Naive B cell (primary cell): ENCODE measurements around the gene EGF. TPM values are rescaled to one million over a fixed set of nuclear protein-coding genes. Genes with fewer than 3 reads are reported as not detected.

Experiments
- ATAC-seq, 2 donors: fragments of 150-1000 bp; cut with Tn5 transposase; 2 replicates each; pipeline ENCODE4 v1.10.0; 2021; ENCODE audit warnings: low read depth in 2 of 2, mild to moderate bottlenecking in 2 of 2, moderate library complexity in 2 of 2
- DNase-seq: peaks from one replicate; pipeline ENCODE4 v3.0.0; 2022
- H3K27ac Mint-ChIP-seq, 6 donors: one replicate each; pipeline ENCODE4 v1.8.0; 2020 to 2022; ENCODE audit warnings: mild to moderate bottlenecking in 6 of 6, mixed read lengths in 6 of 6, moderate library complexity in 5 of 6, inconsistent platforms in 2 of 6
- H3K27me3 Mint-ChIP-seq, 3 donors: one replicate each; pipeline ENCODE4 v1.8.0; 2021 to 2022; ENCODE audit warnings: mixed read lengths in 3 of 3, mild to moderate bottlenecking in 1 of 3
- H3K36me3 Mint-ChIP-seq, 2 donors: one replicate each; pipeline ENCODE4 v1.8.0; 2020 to 2022; ENCODE audit warnings: mixed read lengths in 2 of 2, inconsistent platforms in 1 of 2, mild to moderate bottlenecking in 1 of 2
- H3K4me1 Mint-ChIP-seq, 3 donors: one replicate each; pipeline ENCODE4 v1.8.0; 2020 to 2022; ENCODE audit warnings: mixed read lengths in 3 of 3, inconsistent platforms in 1 of 3, mild to moderate bottlenecking in 1 of 3, moderate library complexity in 1 of 3
- H3K4me3 Mint-ChIP-seq, 8 donors: one replicate each; pipeline ENCODE4 v1.8.0; 2020 to 2022; ENCODE audit warnings: mild to moderate bottlenecking in 8 of 8, mixed read lengths in 8 of 8, moderate library complexity in 8 of 8, inconsistent platforms in 2 of 8
- H3K9me3 Mint-ChIP-seq, 7 donors: one replicate each; pipeline ENCODE4 v1.8.0; 2020 to 2022; ENCODE audit warnings: mixed read lengths in 7 of 7, mild to moderate bottlenecking in 5 of 7, inconsistent platforms in 2 of 7, moderate library complexity in 1 of 7
- polyA plus RNA-seq, 6 donors: library from polyadenylated mRNA; unstranded; fragments of 300-500 nt; fragmentation: Illumina TruSeq; gene quantifications; one replicate each; pipeline ENCODE4 v1.2.3, GENCODE V29; 2021; ENCODE audit warnings: low read depth in 6 of 6

The EGF gene
- polyA plus RNA-seq, 6 donors from 2014 or later: 0.36 to 0.94 (median 0.44) TPM; not detected in 3

GRCh38 chr4:109952612-109953011 lies 39.9 kb downstream of the EGF start:
- H3K4me3 Mint-ChIP-seq: no peak overlapping the region
- H3K9me3 Mint-ChIP-seq: no peaks in the 10 kb centered on the region
- no peaks in the 10 kb centered on the region for H3K36me3 Mint-ChIP-seq
- peaks cover 0 to 10% (median 0%) of the 10 kb centered on the region in 3 donors for H3K27me3 Mint-ChIP-seq
- no peak for ATAC-seq
- no peaks in the 10 kb centered on the region for H3K4me1 Mint-ChIP-seq
- no peak overlapping the region for H3K27ac Mint-ChIP-seq
- no peak for DNase-seq

GRCh38 chr4:109953556-109953955 lies 40.9 kb downstream of the EGF start:
- Mint-ChIP-seq H3K27ac (no peak overlapping the region), H3K36me3 (no peaks in the 10 kb centered on the region), H3K4me1 (no peaks in the 10 kb centered on the region), H3K4me3 (no peak overlapping the region), H3K9me3 (no peaks in the 10 kb centered on the region), H3K27me3 (peaks cover 0 to 10% (median 0%) of the 10 kb centered on the region in 3 donors)
- no peak for ATAC-seq
- DNase-seq: no peak

GRCh38 chr4:109955146-109955545 lies 42.5 kb downstream of the EGF start:
- no peak overlapping the region for H3K4me3 Mint-ChIP-seq
- H3K4me1 Mint-ChIP-seq: no peaks in the 10 kb centered on the region
- ATAC-seq: no peak
- no peak for DNase-seq
- no peaks in the 10 kb centered on the region for H3K36me3 Mint-ChIP-seq
- H3K9me3 Mint-ChIP-seq: no peaks in the 10 kb centered on the region
- no peak overlapping the region for H3K27ac Mint-ChIP-seq
- peaks cover 0 to 10% (median 6%) of the 10 kb centered on the region in 3 donors for H3K27me3 Mint-ChIP-seq

- Mint-ChIP-seq H3K27me3 (peaks cover 3 to 13% (median 6%) of the 10 kb centered on the region in 3 donors), H3K36me3 (no peaks in the 10 kb centered on the region), H3K27ac (peak overlapping the region in 1 of 6 donors; percentile 25), H3K4me1 (no peaks in the 10 kb centered on the region), H3K4me3 (no peak overlapping the region), H3K9me3 (no peaks in the 10 kb centered on the region)
- ATAC-seq (no peak), DNase-seq (no peak)
Measured at GRCh38 chr4:109957227-109957626, 44.5 kb downstream of the EGF start.

- ATAC-seq (no peak), DNase-seq (no peak)
- no peak overlapping the region for H3K4me3 Mint-ChIP-seq
- peaks cover 6 to 16% (median 8%) of the 10 kb centered on the region in 3 donors for H3K27me3 Mint-ChIP-seq
- H3K9me3 Mint-ChIP-seq: no peaks in the 10 kb centered on the region
- H3K4me1 Mint-ChIP-seq: no peaks in the 10 kb centered on the region
- H3K36me3 Mint-ChIP-seq: no peaks in the 10 kb centered on the region
- H3K27ac Mint-ChIP-seq: no peak overlapping the region
Measured at GRCh38 chr4:109959195-109959594, 46.5 kb downstream of the EGF start.

- Mint-ChIP-seq H3K27ac (no peak overlapping the region), H3K4me1 (no peaks in the 10 kb centered on the region), H3K27me3 (peaks cover 12 to 16% (median 13%) of the 10 kb centered on the region in 3 donors), H3K36me3 (no peaks in the 10 kb centered on the region), H3K4me3 (no peak overlapping the region), H3K9me3 (no peaks in the 10 kb centered on the region)
- ATAC-seq (no peak), DNase-seq (no peak)
Measured at GRCh38 chr4:109962401-109962800, 49.7 kb downstream of the EGF start.

GRCh38 chr4:109966891-109967481 lies 54.3 kb downstream of the EGF start:
- H3K4me3 Mint-ChIP-seq: no peak overlapping the region

GRCh38 chr4:109967798-109968520 lies 55.3 kb downstream of the EGF start:
- DNase-seq: peak; percentile 12
- no peak overlapping the region for H3K4me3 Mint-ChIP-seq
- H3K27me3 Mint-ChIP-seq: peaks cover 0 to 8% (median 5%) of the 10 kb centered on the region in 3 donors
- H3K9me3 Mint-ChIP-seq: no peaks in the 10 kb centered on the region
- peaks cover 12 to 14% (median 13%) of the 10 kb centered on the region in 3 donors for H3K4me1 Mint-ChIP-seq
- no peak overlapping the region for H3K27ac Mint-ChIP-seq
- no peaks in the 10 kb centered on the region for H3K36me3 Mint-ChIP-seq
- ATAC-seq: peak; percentile 65 to 68

More at GRCh38 chr4:109966891-109967481, 54.3 kb downstream of the EGF start:
- Mint-ChIP-seq H3K27ac (no peak overlapping the region), H3K9me3 (no peaks in the 10 kb centered on the region), H3K4me1 (peaks cover 12 to 14% (median 13%) of the 10 kb centered on the region in 3 donors), H3K27me3 (peaks cover 6 to 11% (median 9%) of the 10 kb centered on the region in 3 donors), H3K36me3 (no peaks in the 10 kb centered on the region)
- ATAC-seq (no peak), DNase-seq (no peak)

GRCh38 chr4:109969087-109969486 lies 56.4 kb downstream of the EGF start:
- Mint-ChIP-seq H3K36me3 (no peaks in the 10 kb centered on the region), H3K27ac (peak overlapping the region in 1 of 6 donors; percentile 35), H3K4me3 (no peak overlapping the region), H3K4me1 (peaks cover 12 to 14% (median 13%) of the 10 kb centered on the region in 3 donors), H3K9me3 (no peaks in the 10 kb centered on the region), H3K27me3 (peaks cover 0 to 16% (median 5%) of the 10 kb centered on the region in 3 donors)
- ATAC-seq: no peak
- DNase-seq: no peak

GRCh38 chr4:109969919-109970318 lies 57.2 kb downstream of the EGF start:
- peaks cover 0 to 16% (median 0%) of the 10 kb centered on the region in 3 donors for H3K27me3 Mint-ChIP-seq
- peaks cover 12 to 14% (median 13%) of the 10 kb centered on the region in 3 donors for H3K4me1 Mint-ChIP-seq
- no peaks in the 10 kb centered on the region for H3K9me3 Mint-ChIP-seq
- no peaks in the 10 kb centered on the region for H3K36me3 Mint-ChIP-seq
- peak overlapping the region in 1 of 8 donors; percentile 57 for H3K4me3 Mint-ChIP-seq
- no peak overlapping the region for H3K27ac Mint-ChIP-seq
- DNase-seq (no peak), ATAC-seq (peak in 1 of 2 donors; percentile 45)

- Mint-ChIP-seq H3K27me3 (peaks cover 0 to 10% (median 0%) of the 10 kb centered on the region in 3 donors), H3K27ac (peak overlapping the region in 2 of 6 donors; percentile 2 to 13), H3K9me3 (no peaks in the 10 kb centered on the region), H3K36me3 (no peaks in the 10 kb centered on the region), H3K4me3 (no peak overlapping the region), H3K4me1 (peaks cover 11 to 14% (median 13%) of the 10 kb centered on the region in 3 donors)
- no peak for DNase-seq
- ATAC-seq: no peak
Measured at GRCh38 chr4:109972786-109973528, 60.3 kb downstream of the EGF start.

- H3K4me1 Mint-ChIP-seq: peaks cover 8 to 14% (median 13%) of the 10 kb centered on the region in 3 donors
- no peak for DNase-seq
- no peak overlapping the region for H3K4me3 Mint-ChIP-seq
- no peaks in the 10 kb centered on the region for H3K36me3 Mint-ChIP-seq
- H3K27me3 Mint-ChIP-seq: peaks cover 0 to 10% (median 0%) of the 10 kb centered on the region in 3 donors
- no peaks in the 10 kb centered on the region for H3K9me3 Mint-ChIP-seq
- no peak overlapping the region for H3K27ac Mint-ChIP-seq
- ATAC-seq: no peak
Measured at GRCh38 chr4:109973529-109973905, 60.8 kb downstream of the EGF start.

GRCh38 chr4:109976189-109976588 lies 63.5 kb downstream of the EGF start:
- Mint-ChIP-seq H3K27ac (peak overlapping the region in 1 of 6 donors; percentile 17), H3K36me3 (no peaks in the 10 kb centered on the region), H3K4me3 (no peak overlapping the region), H3K4me1 (no peaks in the 10 kb centered on the region), H3K27me3 (peaks cover 0 to 22% (median 8%) of the 10 kb centered on the region in 3 donors), H3K9me3 (no peaks in the 10 kb centered on the region)
- DNase-seq (no peak), ATAC-seq (no peak)
